Stimulated activated CD8-positive, alpha-beta memory T cell treated with anti-CD3 and anti-CD28 coated beads, Interleukin-7, amount 100 ng/mL, for 1 hour (primary cell): Measurements from ENCODE around the gene ADCY2.

ENCODE experiments used
- DNase-seq, 2 donors: peaks; one replicate each; pipeline ENCODE4 v3.0.0-alpha.2; 2020; ENCODE audit warnings: low read depth in 2 of 2

The ADCY2 gene

DNA sequence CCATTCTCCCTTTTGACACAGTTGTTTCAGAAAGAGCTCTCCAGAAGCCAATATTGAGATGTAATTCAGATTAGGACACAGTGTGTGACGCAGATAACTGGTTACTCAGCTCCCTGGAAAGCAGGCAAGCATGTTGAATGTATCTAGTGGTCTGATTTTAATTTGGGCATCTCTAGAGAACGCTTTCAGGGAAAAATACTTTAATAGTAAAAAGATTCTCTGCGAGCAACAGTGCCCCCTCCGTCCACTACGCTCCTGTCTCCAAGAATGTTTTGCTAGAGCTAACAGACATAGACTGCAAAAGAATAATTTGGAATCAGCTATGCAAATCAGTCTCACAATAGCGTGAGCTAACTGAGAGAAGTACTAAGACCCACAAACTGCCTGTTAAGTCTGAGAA, 431.7 kb downstream of the ADCY2 start:
- no peak for DNase-seq

DNA sequence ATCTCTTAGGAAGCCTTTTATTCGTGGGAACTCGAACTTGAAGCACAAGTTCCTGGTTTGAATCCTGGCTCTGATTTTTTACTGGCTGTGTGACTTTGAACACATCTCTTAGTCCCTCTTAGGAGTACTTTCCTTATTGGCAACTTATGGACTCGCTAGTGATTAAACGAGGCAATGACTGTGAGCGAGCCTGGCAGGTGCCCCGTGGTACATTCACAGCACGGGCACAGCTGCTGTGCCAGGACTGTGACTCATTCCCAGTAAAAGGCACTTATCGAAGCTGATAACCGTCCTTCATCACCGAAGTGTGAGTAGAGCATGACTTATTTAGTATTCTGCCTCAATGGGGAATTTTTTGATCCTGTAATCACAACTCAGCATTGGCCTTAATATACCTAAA, 432.3 kb downstream of the ADCY2 start:
- no peak for DNase-seq

DNA sequence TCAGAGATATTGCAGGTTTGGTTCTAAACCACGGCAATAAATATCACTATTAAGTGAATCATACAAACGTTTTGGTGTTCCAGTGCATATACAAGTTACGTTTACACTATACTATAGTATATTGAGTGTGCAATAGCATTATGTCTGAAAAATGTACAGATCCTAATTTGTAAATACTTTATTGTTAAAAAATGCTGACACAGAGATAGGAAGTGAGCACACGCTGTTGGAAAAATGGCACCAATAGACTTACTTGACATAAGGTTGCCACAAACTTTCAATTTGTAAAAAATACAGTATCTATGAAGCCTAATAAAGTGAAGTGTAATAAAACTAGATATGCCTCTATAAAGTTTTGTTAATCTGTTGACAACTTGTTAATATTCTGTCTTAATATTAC, 439.0 kb downstream of the ADCY2 start:
- DNase-seq, result no peak

DNA sequence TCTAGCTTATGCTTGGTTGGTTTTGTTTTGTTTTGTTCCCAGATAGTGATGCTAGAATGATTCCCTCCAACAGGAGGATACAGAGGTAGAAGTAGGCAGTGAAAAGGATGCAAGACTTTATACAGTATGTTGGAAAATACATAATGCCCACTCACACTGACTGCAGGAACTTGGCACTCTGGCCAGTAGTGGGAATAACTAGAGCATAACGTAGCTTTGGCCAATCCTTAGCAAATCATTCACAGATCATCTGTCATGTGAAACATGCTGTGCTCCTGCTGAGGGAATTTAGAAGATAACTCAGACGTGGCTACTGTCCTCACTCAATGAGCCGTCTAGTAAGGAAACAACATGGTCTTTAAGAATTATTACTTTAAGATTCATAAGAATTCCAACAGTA, 441.5 kb downstream of the ADCY2 start:
- DNase-seq, result no peak

DNA sequence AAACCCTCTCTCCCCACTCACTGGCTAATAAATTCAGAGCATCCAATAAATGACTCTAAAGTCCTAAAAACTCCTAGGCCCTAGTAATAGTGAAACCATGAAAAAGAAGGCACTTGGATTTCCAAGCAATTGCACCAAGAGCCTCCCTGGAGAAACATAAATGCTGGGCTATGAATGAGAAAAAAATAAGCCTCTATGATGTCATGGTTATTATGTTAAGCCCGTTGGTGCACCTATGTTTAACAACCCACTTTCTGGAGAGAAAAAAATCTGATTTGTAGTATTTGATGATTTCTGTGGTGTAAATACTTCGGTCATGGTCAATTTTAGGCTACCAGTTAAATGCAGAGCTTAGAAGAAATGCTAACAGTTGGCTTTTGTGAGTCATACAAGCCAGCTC, 446.6 kb downstream of the ADCY2 start:
- no peak for DNase-seq

DNA sequence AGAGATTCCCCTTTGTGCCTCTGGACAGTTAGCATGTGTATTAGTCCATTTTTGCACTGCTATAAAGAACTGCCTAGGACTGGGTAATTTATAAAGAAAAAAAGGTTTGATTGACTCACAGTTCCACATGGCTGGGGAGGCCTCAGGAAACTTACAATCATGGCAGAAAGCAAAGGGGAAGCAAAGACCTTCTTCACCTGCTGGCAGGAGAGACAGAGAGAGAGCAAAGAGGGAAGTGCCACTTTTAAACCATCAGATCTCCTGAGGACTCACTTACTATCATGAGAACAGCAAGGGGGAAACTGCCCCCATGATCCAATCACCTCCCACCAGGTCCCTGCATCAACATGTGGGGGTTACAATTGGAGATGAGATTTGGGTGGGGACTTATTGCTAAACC, 449.0 kb downstream of the ADCY2 start:
- no peak for DNase-seq

GRCh38 chr5:7845557-7845956, 449.6 kb downstream of the ADCY2 start:
- DNase-seq, result no peak

- no peak for DNase-seq
Observed at GRCh38 chr5:7846327-7846726, 450.4 kb downstream of the ADCY2 start.

GRCh38 chr5:7848296-7848695, 452.4 kb downstream of the ADCY2 start:
- no peak for DNase-seq

DNA sequence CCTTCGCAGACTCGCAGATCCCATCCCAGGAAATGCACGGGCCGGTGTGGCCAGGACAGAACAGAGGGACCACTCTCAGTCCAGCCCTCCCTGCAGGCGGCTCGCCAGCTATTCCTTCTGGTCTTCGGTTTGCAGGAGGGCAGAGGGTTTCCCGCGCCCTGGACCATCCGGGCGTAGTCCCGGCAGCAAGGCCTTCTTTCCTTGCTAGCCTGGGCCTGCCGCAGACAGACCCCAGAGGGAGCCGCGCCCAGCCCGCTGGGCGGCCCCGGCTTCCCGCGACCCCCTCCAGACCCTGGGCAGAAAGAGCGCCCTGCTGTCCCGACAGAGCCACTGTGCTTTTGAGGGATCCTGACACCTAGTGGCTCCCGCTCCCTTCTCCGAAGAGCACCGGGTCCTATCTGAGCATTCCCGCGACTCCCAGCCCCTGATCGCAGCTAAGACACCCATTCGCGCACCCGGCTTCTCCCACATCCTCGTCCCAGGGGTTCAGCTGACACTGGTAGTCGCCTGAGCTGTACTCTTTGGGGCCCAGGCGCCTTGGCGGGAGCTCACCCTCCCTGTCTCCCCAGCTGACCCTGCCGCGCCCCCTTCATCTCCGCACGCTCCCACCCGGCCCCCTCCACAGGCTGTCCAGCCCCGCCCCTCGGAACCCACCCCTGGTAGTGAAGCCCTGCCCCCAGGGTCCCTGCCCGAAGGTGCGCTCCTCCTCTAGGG, 453.9 kb downstream of the ADCY2 start:
- DNase-seq, result no peak

GRCh38 chr5:7850395-7851239, 454.7 kb downstream of the ADCY2 start, which contains the start of gene CFAP90:
Gene CFAP90 (minus strand): TSS chr5:7851133. CDS start chr5:7851021, 112 bp downstream.
- DNase-seq, result no peak

GRCh38 chr5:7851240-7851592, 455.3 kb downstream of the ADCY2 start:
- no peak for DNase-seq

- DNase-seq, result no peak
Observed at GRCh38 chr5:7851617-7852289, 455.8 kb downstream of the ADCY2 start.

GRCh38 chr5:7852542-7852941, 456.6 kb downstream of the ADCY2 start:
- no peak for DNase-seq

DNA sequence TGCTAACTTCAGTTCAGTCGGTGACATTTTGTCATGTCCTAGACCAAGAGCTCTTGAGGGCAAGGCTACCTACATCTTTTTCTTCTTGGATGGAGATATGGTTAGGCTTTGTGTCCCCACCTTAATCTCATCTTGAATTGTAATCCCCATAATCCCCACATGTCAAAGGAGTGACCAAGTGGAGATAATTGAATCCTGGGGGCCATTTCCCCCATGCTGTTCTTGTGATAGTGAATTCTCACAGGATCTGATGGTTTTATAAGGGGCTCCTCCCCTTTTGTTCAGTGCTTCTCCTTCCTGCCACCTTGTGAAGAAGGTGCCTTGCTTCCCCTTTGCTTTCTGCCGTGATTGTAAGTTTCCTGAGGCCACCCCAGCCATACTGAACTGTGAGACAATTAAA, 457.1 kb downstream of the ADCY2 start:
- no peak for DNase-seq

- no peak for DNase-seq
Observed at GRCh38 chr5:7855611-7856010, 459.7 kb downstream of the ADCY2 start.

DNA sequence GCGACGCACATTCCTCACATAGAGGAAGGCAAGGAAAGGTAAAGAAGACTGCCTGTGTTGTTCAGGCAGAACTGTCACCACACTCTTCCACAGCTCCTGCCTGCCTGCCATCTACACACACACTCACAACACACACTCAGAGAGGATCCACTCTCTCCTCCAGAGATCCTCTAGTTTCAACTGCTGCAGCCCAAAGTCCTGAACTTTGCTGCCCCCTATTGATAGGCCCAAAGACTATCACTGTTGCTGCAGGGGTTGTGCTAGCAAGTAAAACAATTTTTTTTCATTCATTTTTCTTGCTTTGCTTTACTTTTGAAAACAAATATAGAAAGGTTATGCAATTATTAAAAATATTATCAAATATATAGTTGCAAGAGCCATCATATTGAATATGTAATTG, 460.9 kb downstream of the ADCY2 start:
- DNase-seq, result no peak

DNA sequence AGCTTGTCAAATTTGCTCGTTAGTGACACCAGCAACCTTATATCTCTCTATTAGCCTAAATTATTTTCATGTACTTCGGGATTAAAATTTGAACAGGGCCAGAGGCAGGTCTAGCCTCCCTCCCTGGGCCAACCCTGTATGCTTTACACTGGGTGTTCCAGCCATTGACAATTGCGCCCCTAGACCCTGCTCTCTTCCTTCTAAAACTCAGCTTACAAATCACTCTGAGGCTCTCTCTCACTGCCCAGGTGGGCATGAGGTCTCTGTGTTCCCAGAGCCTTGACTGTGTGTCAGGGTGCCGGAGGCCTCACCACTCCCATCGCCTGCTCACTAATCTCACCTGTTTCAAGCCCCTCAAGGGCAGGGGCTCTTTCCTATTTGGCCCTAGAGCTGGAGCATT, 461.4 kb downstream of the ADCY2 start:
- no peak for DNase-seq

- no peak for DNase-seq
Observed at GRCh38 chr5:7857926-7858632, 462.1 kb downstream of the ADCY2 start.

DNA sequence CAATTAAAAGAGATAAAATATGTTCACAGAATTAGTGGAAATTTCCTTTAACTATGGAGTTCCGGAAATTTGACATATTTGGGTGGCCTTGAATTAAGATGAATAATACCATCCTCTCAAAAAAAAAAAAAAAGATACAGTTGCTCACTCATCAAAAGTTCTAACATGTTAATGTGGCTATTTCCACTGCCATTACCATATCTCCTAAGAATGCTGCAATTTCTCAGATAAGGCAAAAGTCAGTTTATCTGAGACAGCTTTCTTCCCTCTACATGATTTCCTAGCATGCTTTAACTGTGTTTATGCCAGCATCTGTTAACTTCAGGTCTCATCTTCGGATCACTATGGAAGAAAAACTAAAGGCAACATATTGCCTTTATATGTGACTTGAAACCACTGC, 470.3 kb downstream of the ADCY2 start:
- no peak for DNase-seq

- no peak for DNase-seq
Observed at GRCh38 chr5:7867260-7867659, 471.3 kb downstream of the ADCY2 start.

DNA sequence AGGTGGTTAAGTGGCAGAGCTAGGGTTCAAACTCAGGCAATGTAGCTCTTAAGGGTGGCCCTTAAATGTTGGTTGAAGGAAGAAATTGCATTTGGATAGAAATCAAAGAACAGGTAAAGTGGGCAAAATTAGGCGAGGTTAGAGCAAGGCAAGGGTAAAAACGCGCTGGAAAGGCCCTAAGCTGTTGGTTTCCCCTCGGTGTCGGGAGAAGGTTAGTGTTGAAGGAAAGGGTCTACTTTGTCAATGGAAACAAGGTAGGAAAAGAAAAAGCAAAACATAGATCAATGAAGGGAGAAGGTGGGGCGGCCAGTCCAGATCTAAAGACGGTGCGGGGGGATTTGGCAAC, 472.5 kb downstream of the ADCY2 start:
- no peak for DNase-seq
